ENCODE measurements around the gene USP34.
A peak's percentile ranks its signal among the peaks of the same experiment; 100 is the strongest.
"Not testable (repeated sequence)": the region's sequence is repeated elsewhere in the genome, so short reads cannot be mapped to it uniquely, and the experiment has no call there.

USP34 gene

DNA sequence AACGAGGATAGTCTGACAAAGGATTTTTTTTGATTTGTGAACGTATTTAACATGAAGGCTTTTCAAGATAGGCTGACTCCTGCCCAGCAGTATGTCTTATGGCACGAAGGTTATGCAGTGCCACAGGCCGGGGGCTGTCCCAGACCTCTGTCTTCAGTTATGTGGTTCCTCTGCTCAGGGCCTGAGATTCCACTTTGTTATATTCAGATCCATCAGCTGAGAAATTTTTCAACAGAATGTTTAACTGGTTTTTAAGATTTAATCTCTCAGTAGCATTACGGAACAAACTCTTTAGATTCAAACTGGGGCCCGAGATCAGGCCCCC, 288.9 kb downstream of the USP34 start:
- no peak for DNase-seq (ENCODE audit: low read depth)

DNA sequence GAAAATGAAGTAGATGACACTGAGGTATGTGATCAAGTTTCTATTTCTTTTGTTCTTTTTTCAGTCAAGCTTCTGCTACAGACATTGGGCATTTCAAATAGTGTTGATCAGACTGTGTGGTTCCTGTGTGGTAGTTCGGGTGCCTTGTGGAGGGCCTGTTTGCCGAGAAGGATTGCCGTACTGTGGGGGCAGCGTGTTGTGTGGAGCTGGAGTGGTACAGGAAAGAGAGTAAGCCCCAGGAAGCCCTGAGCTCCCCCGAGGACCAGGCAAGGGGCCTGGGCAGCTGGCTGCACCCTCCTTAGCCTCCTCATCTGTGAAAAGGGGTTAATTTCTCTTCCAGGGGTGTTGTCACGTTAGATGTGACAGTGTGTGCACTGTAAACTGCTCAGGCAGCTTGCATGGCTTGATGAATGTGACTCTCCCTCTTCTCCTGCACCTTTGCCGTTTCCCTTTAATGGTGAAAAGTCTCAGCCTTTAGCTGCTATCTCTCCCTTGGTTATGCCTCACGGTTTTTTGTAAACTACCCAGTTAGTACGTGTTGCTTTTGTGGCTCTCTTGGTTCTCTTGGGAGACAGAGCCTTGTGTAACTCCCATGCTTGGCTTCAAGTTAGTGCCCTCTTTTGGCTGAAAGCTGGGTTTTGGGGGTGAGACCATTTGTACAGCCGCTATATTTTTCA, 289.4 kb downstream of the USP34 start:
- no peak for DNase-seq (ENCODE audit: low read depth)

DNA sequence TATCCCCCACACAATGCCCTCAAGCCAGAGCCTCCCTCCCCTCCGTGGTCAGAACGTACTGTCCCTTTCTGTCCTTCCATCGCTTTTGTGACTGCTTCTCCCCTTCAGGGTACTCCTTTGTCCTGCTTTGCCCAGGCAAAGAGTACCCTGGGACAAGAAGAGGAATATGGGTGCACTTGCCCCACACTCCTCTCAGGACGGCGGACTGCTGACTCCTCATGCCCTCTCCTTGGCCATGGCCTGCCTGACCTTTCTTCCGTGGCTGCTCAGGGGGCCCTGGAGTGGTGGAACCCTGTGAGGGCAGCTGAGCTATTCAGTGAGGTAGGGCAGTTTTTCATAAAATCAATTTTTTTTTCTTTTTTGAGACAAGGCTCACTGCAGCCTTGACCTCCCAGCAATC, 290.2 kb downstream of the USP34 start:
- DNase-seq (ENCODE audit: low read depth) = no peak

DNA sequence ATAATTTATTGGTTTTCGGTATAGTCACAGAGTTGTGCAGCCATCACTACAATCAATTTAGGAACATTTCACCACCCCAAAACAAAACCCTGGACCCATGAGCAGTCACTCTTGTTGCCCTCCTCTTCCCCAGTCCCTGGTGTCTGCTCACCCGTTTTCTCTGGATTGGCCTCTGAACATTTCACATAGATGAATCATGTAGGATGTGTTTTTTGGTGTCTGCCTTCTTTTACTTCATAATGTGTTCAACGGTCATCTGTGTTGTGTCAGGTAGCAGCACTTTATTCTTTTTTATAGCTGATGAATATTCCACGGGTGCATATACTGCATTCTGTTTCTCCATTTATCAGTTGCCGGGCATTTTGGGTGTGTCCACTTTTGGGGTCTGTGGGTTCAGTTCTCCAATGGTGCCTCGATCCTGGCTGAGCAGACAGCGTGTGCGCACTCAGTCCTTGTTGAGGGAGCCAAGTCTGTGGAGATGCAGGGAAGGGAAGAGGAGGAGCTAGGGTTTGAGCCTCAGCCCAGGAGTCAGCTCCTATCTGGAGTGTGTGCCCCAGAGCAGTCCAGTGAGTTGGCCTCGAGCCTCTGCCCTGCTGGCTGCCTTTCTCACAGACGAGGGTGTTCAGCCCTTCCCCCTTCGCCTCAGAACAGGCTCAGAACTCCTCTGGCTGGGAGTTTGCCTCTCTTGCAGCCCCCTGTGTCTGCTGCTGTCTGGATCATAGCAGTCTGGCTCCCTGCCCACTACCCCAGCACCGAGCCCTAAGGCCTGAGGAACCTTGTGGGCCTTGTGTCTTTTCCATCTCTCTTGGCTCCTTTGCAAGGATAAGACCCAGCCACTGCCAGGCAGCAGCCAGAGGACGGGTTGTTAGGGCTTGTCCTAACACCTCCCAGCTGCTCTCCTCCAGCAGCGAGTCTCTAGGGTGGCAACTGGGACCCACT, 290.9 kb downstream of the USP34 start:
- DNase-seq (ENCODE audit: low read depth) = no peak

DNA sequence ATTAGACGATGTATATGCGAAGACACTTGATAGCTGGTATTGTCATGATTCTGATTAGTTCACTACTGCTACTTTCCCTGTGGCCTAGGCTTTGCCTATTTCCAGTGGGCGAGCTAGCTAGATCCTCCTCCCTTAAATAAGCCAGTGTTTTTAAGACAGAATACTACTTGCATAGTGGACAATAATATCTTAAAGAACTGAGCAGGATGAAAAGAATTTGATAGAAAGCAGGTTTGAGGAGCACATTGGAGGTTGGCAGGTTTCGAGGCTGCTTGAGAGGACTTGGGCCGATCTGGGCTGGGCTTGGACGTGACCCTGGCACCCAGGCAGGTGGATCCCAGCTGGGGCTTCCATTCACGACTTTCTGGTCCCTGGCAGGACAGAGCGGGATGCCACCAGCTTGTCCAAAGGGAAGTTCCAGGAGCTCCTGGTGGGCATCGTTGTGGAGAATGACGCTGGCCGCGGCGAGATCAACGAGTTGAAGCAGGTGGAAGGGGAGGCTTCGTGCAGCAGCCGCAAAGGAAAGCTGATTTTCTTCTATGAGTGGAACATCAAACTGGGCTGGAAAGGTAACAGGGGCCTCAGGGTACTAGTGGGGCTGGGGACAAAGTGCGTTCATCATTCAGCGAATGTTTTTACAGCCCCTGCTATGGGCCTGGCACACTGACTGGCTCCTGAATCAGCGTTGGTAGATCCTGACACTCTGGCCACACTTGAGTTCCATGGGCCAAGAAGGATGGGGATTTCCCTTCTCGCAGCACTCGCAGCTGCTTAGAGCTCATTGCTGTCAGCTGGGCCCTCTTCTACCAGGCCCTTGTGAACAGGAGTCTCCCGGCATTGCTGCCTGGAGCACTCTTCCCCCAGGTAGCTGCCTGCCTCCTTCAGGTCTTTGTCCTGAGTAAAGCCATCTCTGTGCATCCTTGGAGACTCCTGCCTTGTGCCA, 292.0 kb downstream of the USP34 start:
- no peak for DNase-seq (ENCODE audit: low read depth)

DNA sequence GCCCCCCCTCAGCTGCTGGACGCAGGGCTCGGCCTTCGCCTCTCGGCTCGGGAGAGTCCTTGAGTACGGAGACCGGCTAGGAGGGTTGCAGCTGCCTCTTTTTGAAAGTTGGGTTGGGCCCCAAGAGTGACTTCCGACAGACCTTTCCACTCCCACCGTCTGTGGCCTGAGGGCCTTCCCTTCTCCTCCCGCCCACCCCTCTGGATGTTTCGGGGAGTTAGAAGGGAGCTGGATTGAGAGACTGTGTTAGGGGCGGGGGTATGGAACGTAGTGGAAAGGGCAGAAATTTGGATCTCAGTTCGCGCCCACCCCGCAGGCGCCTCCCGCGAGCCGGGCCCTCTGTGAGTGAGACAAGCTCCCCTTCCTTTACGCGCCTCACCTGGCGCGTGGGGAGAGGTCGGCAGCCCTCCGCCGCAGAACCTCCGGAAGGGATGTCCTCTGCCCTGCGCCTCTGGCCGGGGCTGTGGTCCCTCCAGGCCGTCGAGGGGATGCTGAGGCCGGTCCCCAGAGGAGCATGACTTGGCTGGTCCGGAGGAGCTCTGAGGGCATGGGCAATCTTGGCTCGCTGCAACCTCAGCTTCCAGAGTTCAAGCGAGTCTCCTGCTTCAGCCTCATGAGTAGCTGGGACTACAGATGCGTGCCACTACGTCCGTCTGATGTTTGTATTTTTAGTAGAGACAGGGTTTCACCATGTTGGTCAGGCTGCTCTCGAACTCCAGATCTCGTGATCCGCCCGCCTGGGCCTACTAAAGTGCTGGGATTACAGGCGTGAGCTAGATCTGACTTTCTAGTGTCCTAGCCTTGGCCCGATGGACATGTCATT, 292.9 kb downstream of the USP34 start:
- DNase-seq (ENCODE audit: low read depth) = no peak

DNA sequence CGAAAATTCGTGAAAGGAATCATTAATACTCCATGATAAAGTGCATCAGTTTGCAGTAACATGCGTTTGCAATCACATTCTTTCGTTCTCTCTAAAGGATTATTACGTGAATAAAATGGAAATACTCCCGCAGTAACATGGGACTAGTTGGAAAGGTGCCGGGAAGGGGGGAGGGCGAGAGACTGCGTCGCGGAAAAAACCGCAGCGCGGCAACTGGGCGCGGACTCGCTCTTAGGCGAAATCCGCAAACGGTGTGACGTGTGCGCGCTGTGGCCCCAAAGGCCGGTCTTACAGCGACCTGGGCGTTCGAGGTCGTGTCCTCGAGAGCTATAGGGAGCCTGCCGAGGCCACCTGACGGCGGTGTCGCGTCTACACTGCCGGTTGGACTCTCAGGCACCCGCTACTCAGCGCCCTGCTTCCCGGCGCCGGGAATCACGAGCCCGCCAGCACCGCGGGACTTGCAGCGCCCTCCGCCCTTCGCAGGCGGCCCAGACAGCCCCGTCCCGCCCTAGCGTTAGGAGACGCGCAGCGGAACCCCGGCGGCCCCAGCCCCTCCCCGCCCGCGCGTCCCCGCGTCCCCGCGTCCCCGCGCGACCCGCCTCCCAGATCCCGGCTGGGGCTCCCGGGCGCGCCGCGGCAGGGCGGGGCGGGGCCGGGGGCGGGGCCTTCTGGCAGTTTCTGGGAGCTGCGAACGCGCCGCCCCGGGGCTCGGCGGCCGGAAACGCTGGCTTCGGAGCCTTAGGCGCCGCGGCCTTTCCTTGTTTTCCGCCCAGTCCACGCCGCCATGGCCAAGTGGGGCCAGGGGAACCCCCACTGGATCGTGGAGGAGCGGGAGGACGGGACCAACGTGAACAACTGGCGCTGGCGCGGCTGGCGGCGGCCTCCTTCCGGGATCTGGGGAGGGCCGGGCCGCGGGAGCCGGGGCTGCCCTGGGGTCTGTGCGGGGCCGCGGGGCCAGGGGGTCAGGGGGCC, 293.8 kb downstream of the USP34 start:
- DNase-seq (ENCODE audit: low read depth) = peak; percentile 54

DNA sequence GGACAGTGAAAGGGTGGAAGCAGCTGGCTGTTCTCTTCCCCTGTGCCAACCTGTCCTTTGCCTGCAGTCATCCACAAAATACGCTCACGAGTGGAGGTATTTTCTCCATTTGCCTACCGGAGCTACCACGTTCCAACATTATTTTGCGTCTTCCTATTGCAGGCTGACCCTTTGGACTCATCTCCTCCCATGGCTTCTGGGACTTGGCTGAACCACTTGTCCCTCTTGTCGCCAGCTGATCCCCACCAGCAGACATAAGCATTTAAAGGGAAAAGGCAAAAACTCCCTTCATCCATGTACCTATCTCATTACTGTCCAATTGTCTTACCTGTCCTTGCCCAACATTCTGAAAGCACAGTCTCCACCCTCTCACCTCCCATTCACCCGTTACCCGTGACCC, 295.9 kb downstream of the USP34 start:
- DNase-seq (ENCODE audit: low read depth) = no peak

DNA sequence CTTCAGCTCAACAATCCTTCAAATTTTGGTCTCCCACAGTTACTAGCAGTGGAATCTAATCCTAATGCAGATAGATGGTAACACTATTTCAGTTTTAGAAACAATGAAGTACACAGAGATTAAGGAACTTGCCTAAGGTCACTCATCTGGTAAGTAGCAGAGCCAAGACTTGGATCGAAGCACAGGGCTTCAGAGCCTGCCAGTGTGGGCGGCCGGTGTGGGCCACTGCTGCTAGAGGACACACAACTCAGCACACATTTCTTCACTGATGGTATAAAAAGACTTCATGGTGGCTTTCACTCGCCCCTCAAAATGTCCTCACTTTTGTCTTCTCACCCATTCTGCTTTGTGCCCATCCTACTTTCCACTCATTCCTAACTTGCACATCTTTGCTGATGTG, 297.8 kb downstream of the USP34 start:
- DNase-seq (ENCODE audit: low read depth) = no peak

DNA sequence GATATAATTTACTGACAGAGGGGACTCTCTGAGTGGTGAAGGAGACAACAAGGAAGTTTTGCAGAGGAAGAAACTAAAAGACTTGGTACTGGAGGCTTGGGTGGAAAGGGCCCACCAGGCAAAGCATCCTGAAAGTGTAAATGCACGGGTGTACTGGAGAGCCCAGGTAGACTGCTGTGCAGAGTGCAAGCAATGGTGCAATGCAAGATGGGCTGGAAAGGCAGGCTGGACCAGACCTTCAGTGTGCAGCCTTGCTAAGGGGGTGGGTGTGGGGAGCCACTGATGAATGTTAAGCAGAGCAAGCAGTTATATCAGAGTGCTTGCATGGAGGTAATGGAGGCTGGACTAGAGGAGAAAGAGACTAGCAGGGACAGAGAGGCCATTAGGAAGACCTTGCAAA, 298.2 kb downstream of the USP34 start:
- no peak for DNase-seq (ENCODE audit: low read depth)

DNA sequence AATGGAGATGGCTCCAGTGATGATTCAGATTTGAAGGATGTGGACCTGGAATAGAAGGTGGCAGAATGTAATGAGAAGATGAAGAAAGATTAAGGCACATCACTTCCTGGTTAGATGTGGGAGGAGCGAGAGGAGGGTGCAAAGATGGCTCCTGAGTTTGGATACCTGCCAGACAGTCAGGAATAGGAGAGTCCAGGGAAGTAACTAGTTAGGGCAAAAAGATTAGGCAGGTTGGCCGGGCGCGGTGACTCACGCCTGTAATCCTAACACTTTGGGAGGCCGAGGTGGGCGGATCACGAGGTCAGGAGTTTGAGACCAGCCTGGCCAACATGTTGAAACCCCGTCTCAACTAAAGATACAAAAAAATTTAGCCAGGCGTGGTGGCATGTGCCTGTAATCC, 303.3 kb downstream of the USP34 start:
- DNase-seq (ENCODE audit: low read depth) = no peak

DNA sequence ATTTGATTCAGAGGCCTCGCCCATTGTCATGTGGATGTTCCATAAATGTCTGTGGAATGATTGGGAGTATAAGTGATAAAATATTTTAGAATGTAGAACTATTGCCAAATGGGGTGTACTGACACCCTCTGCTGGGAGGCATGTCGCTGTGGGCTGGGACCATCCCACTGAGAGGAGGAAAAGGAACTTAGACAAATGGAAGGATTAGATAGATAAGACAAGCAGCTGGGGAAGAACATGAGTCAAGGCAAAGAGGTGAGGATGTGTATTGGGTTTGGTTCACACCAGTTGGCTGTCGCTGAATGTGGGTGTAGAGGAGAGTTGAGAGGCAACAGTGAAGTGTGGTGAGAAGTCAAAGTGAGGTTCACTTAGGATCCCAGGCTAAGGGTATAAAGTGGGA, 304.9 kb downstream of the USP34 start:
- no peak for DNase-seq (ENCODE audit: low read depth)

DNA sequence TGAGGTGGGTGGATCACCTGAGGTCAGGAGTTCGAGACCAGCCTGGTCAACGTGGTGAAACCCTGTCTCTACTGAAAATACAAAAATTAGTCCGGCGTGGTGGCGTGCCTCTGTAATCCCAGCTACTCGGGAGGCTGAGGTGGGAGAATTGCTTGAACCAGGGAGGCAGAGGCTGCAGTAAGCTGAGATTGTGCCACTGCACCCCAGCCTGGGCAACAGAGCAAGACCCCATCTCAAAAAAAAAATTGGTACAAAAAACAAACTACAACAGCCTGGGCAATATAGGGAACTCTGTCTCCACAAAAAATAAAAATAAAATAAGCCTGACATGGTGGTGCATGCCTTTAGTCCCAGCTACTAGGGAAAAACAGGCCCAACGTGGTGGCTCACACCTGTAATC, 305.8 kb downstream of the USP34 start:
- not testable (repeated sequence) for DNase-seq (ENCODE audit: low read depth)

DNA sequence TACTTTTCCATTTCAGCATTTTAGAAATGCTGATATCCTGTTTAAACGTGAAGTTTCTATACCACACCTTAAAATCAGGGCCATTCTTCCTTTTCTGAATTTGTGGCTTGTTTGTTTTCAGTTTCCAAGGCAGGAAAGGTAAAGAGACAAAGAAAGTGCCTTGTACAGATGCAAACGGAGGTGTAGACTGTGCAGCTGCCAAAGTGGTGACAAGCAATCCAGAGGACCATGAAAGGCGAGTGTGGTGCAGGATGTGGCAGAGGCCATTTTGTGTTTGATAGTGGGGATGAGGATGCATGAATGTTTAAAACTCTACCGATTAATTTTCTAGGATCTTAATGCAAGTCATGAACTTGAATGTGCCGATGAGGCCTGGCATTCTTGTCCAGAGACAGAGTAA, 308.2 kb downstream of the USP34 start:
- DNase-seq (ENCODE audit: low read depth) = no peak

DNA sequence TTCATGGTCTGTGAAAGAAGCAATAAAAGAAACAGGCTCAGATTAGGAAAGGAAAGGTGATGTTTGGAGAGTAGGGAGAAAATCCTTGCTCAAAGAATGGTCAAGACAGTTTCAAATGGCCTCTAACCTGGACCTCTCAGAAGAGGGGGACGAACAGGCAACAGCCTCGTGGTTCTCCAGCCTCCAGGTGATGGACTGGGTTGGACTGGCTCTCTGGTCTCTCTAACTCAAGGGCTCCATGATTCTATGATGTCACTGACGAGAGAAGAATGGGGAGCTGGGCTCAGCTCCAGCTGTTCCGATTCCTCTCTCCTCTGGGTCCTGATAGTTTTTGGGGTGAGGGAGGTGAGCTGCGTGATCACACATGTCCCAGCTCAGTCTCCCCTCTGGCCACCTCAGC, 309.0 kb downstream of the USP34 start, which contains the start of gene C2orf74:
Gene C2orf74 (plus strand): TSS at position 301 of the 400 bp plus-strand sequence. CDS start 327 bp downstream, outside the sequence.
- DNase-seq (ENCODE audit: low read depth) = no peak

DNA sequence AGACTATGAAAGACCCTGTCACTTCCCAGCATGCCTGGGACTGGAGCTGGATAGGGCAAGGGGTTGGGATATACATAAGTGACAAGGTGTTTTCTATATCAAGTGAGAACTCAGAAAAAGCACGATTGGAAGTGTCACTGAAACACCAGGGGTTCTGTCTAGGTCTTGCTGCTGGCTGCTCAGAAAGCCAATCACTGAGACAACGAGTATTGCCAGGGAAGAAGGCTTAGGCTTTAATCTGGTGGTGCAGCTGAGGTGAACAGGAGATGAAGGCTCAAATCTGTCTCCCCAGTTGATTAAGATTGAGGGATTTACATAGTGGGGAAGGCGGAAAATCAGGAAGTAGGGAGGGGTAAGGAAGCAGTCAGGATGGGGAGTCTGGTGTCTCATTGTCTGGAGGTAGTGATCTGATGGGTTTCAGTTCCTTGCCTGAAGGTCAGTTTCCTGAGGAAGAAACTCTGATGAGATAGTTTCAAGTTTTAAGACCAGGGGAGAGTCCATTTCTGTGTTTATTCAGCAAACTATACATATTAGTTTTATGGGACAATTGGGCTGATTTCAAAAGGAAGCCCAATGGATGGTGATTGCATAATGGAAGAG, 312.4 kb downstream of the USP34 start:
- no peak for DNase-seq (ENCODE audit: low read depth)

DNA sequence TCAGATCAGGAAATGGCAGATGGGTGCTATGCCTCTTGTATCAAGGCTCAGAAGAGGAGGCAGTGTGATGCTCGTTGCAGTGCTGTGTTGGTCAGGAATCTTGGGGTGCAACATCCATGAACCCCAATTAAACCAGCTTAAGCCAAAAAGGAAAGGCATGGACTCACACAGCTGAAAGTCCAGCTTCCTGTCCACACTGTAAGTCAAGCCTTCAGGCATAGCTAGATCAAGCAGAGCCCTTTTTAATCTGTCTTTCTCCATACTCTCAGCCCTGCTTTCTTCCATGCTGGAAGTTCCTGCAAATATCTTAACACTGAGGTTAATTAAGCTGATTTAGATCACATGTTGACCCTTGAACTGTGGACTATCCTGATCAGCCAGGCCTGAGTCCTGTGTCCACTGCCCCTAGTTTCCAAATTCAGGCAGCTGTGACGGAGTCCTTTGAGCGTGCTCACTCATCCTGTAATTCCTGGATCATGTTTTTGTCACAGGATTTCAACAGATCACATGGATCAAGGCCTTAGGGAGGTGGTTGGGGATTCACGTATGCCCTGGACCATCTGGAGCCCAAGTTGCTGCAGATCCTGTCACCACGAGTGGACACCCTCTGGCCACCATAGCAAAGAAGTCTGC, 313.4 kb downstream of the USP34 start:
- no peak for DNase-seq (ENCODE audit: low read depth)

DNA sequence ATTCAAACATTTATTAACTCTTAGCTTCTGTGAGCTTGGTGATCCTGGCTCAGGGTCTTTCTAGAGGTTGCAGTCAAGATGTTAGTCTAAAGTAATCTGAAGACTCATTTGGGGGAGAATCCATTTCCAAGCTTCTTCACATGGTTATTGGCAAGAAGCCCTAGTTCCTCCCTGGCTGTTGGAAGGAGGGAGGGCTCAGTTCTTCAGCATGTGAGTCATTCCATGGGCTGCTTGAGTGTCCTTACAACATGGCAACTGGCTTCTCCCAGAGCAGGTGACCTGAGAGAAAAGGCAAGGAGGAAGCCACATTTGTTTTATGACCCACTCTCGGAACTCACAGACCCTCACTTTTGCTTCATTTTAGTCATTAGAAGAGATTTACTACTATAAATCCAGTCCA, 319.5 kb downstream of the USP34 start:
- no peak for DNase-seq (ENCODE audit: low read depth)

DNA sequence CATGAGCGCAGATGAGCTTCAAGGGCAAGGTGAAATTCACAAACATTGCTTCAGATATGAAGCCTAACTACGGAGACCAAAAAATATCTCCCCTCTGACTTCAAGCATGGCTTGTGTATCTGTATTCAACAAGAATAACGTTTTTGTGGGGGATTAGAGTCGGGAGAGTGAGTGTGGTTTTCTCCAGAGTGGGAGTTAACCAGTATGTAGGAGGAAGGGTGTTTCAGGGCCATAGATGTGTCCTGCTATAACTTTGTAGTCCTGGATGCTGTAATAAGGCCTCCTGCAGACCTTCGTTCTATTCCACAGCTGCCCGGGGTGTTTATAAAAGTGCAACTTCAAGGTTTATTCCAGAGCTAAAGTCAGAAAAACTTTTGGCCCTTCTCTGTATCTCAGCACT, 321.8 kb downstream of the USP34 start:
- DNase-seq (ENCODE audit: low read depth) = no peak

All from HS-27A (cell line).